ENCODE data around the gene KIF12. TPM values are rescaled to one million over a fixed set of nuclear protein-coding genes. Genes with fewer than 3 reads are reported as not detected.

The KIF12 gene
- total and polyA plus RNA-seq, 2 of the 8 experiments (the other 6 are each of a cell fraction or from before 2014, with no cell fraction given) = 2.9 to 3.9 TPM

- no peak overlapping the region for H2BK15ac ChIP-seq (ENCODE audit: low read length)
- no peaks in the 10 kb centered on the region; the same call in 1 of the 2 replicates for H3K23me2 ChIP-seq (ENCODE audit: low read depth, low read length)
- H2AK5ac ChIP-seq (ENCODE audit: low read depth, low read length) = no peak overlapping the region
- no peak overlapping the region for H2BK5ac ChIP-seq (ENCODE audit: low read depth, low read length)
- H2AFZ ChIP-seq (ENCODE audit: low read length) = no peak overlapping the region
- no peak overlapping the region for H3K4ac ChIP-seq (replicated peaks; ENCODE audit: insufficient read length, low read depth, low read length)
- TF ChIP-seq TAF1 (IDR thresholded peaks at IDR 0.05; ENCODE audit: low read depth, low read length) = no peak
- no peak for TF ChIP-seq SP2 (IDR thresholded peaks at IDR 0.05; ENCODE audit: low read length)
- CTCF ChIA-PET (ENCODE audit: partially characterized antibody) = interaction anchor here (0.7 to 1.0 kb wide), 2 partner anchors 11 to 32 kb away, joined by 3 read pairs; no protein-coding TSS in a partner anchor
- no peak overlapping the region for H3K23ac ChIP-seq (ENCODE audit: insufficient read length)
- no peaks in the 10 kb centered on the region for H4K20me1 ChIP-seq (replicated peaks in 1 of 2; ENCODE audit: control insufficient read depth in 1 of 2, insufficient read depth in 2 of 2, low read length in 2 of 2)
- no peak overlapping the region for H4K5ac ChIP-seq (ENCODE audit: insufficient read length, low read depth, low read length)
- no peak overlapping the region for H2BK12ac ChIP-seq (ENCODE audit: low read depth, low read length)
- DNase-seq (ENCODE audit: low read depth in 1 of 2, low spot score in 2 of 2) = peak in 1 of 2 experiments; percentile 35
- no peaks in the 10 kb centered on the region for H3K36me3 ChIP-seq (ENCODE audit: control insufficient read depth in 2 of 4, insufficient read depth in 4 of 4, low read length in 3 of 4)
- no peak overlapping the region for H3K56ac ChIP-seq (replicated peaks; ENCODE audit: insufficient read length, low read depth, low read length)
- no peak overlapping the region for H3K4me2 ChIP-seq (ENCODE audit: insufficient read depth in 1 of 2, low read depth in 2 of 2, low read length in 2 of 2)
- H3K9me3 ChIP-seq (ENCODE audit: insufficient read depth in 2 of 2, low read depth in 1 of 2, low read length in 1 of 2) = no peaks in the 10 kb centered on the region
- FAIRE-seq = no peak
- no peak overlapping the region for H3K9ac ChIP-seq (replicated peaks in 1 of 4; ENCODE audit: extremely low read depth in 1 of 4, low read depth in 3 of 4, low read length in 3 of 4)
- H3K27ac ChIP-seq (ENCODE audit: low read depth, low read length) = no peak overlapping the region
- H2BK20ac ChIP-seq (ENCODE audit: low read length) = no peak overlapping the region
- H2BK120ac ChIP-seq (replicated peaks; ENCODE audit: low read depth, low read length) = no peak overlapping the region
- no peak overlapping the region for H3K14ac ChIP-seq (ENCODE audit: insufficient read length)
- POLR2A ChIA-PET (ENCODE audit: partially characterized antibody) = no interaction called here
- 97% methylated on average over 8 of the region's 8 CpGs; no CpG with 5 or more reads in 1 of the 2 experiments for WGBS, 2 experiments (ENCODE audit: extremely low coverage in 1 of 2, insufficient coverage in 1 of 2, insufficient read length in 1 of 2, insufficient replicate concordance in 2 of 2, low coverage in 1 of 2, low lambda C conversion rate in 2 of 2, missing lambda C conversion rate in 1 of 2)
- no peak overlapping the region for H4K8ac ChIP-seq (ENCODE audit: extremely low read depth, insufficient read depth, low read length)
- no peaks in the 10 kb centered on the region for H3K79me2 ChIP-seq (ENCODE audit: control insufficient read depth in 1 of 2, insufficient read depth in 2 of 2, low read length in 2 of 2)
- no peaks in the 10 kb centered on the region for H3K79me1 ChIP-seq (ENCODE audit: low read depth, low read length)
- no peak overlapping the region for H3K4me3 ChIP-seq (ENCODE audit: extremely low read depth in 1 of 4, insufficient read depth in 2 of 4, low read depth in 3 of 4, low read length in 4 of 4)
- no peaks in the 10 kb centered on the region for H3K27me3 ChIP-seq (replicated peaks in 1 of 4; ENCODE audit: control insufficient read depth in 3 of 4, extremely low read depth in 1 of 4, insufficient read depth in 3 of 4, low read length in 3 of 4)
- no peak overlapping the region for H3K18ac ChIP-seq (ENCODE audit: extremely low read depth, low read length)
- no peaks in the 10 kb centered on the region for H3K4me1 ChIP-seq (replicated peaks in 1 of 4; ENCODE audit: control insufficient read depth in 3 of 4, insufficient read depth in 4 of 4, low read length in 3 of 4)
- no peak overlapping the region for H4K91ac ChIP-seq (replicated peaks; ENCODE audit: insufficient read length, low read length)
Measured at GRCh38 chr9:114065304-114065703, 33.8 kb downstream of the KIF12 start.

Measured in H1 (cell line).